Bone marrow (tissue), 2 donors: ENCODE measurements around the gene HSPA4L.
A peak's percentile ranks its signal among the peaks of the same experiment; 100 is the strongest.

Experiments used
- DNase-seq, 2 donors: peaks; one replicate each; lab custom pipeline; 2025; lab: John Stamatoyannopoulos, UW

Gene HSPA4L

GRCh38 chr4:127782275-127783025, at the start of gene HSPA4L:
Gene HSPA4L (plus strand): TSS chr4:127782322. CDS start chr4:127782551, 229 bp downstream.
- peak in 1 of 2 donors; percentile 64 for DNase-seq

- DNase-seq, result peak in 1 of 2 donors; percentile 4
Measured at GRCh38 chr4:127732623-127733328, 49.3 kb upstream of the HSPA4L start.

GRCh38 chr4:127734976-127735375, 47.1 kb upstream of the HSPA4L start:
- no peak for DNase-seq

DNA sequence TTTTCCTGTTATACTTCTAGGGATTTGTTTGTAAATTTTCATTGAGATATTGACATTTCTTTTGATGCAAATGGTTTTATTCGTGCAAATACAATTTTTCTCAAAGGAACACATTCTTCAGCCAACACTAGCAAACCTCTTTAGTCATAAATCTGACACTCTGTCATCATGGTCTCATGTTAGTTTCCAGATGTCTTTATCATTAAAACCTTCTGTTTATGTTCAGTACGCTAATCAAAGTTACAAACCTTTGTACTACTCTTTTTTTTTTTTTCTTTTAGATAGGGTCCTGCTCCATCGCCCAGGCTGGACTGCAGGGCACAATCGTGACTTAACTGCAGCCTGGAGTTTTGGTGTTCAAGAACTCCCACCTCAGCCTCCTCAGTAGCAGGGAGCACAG, 44.8 kb upstream of the HSPA4L start:
- no peak for DNase-seq

- DNase-seq, result no peak
Measured at GRCh38 chr4:127741247-127741646, 40.9 kb upstream of the HSPA4L start.

DNA sequence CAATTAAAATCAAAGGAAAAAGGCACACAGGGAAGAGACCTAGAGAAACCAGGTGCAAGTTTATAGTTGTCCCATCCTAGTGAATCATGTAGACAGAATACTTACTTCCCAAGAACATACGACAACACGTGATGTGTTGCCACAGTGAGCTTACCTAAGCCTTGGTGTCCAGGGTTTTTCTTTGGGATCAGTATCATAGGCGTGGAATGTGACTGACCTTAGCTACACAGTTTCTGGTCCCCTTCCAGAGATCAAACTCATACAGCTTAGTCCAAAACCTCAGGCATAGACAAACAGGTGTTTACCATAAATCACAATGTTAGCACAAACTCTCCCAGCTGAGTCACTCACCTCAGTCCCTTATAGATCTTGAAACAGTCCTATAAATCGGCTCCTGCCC, 34.2 kb upstream of the HSPA4L start:
- no peak for DNase-seq

GRCh38 chr4:127748957-127749356, 33.2 kb upstream of the HSPA4L start:
- no peak for DNase-seq

- no peak for DNase-seq
Measured at GRCh38 chr4:127756906-127757305, 25.2 kb upstream of the HSPA4L start.

DNA sequence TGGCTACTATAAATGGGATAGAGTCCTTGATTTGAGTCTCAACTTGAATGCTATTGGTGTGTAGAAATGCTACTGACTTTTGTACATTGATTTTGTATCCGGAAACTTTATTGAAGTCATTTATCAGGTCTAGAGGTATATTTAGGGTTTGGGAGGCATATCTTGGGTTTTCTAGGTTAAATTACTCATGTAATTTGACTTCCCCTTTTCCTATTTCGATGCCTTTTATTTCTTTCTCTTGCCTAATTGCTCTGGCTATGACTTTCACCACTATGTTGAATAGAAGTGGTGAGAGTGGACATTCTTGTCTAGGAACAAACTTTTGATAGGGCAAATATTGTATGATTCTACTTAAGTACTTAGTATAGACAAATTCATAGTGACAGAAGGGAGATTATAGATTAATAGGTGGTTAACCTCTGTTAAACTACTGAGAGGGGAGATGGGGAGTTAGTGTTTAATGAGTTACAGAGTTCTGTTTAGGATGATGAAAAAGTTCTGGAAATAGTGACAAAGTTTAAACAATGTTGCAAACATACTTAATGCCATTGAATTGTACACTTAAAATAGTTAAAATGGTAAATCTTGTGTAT, 22.8 kb upstream of the HSPA4L start:
- DNase-seq, result no peak

- no peak for DNase-seq
Measured at GRCh38 chr4:127759893-127760292, 22.2 kb upstream of the HSPA4L start.

DNA sequence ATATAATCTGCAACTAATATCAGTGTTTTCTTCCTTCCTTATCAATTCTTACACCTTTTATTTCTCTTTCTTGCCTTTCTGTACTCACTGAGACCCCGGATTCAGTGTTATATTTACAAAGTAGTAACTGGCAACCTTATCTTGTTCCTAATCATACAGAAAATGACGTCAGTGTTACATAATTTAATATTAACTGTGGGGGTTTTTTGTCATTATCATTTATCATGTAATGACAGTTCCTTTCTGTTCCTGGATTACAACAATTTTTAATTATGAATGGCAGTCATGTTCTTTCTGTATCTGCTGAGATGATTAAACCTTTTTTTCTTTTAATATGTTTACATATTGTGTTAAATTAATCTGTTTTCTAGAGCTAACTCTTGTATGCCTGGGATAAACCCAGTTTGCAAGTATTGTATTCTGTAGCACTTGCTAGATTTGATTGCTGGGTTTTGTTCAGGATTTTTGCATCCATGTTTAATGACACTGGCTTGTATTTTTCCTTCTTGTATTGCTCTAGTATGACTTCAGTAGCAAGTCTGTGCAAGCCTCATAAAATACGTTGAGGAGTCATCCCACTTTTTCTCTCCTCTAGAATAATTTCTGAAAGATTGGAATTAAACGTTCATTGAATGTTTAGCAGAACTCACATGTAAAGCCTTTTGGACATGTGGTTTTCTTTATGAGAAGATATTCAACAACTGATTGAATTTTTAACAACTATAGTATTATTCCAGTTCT, 10.4 kb upstream of the HSPA4L start:
- DNase-seq, result no peak

DNA sequence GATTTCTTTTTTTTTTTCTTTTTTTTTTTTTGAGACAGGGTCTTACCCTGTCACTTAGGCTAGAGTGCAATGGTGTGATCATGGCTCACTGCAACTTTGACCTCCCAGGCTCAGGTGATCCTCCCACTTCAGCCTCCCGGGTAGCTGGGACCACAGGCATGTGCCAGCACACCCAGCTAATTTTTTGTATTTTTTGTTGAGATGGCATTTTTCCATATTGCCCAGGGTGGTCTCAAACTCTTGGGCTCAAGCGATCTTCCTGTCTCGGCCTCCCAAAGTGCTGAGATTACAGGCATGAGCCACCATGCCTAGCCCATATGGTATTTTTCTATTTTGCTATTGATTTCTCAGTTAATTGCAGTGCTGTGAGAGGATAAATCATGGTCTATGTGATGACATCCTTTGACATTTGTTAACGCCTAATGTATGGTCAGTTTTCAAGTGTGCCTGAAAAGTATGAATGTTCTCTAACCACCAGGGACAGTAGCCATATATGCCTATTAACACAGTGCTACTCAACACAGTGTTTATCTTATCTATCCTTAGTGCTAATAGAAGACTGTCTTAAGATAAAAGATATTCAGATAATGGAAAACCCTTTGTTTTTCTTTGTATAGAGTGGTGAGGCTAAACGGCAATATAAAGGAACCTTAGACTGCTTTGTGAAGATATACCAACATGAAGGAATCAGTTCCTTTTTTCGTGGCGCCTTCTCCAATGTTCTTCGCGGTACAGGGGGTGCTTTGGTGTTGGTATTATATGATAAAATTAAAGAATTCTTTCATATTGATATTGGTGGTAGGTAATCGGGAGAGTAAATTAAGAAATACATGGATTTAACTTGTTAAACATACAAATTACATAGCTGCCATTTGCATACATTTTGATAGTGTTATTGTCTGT, 9.1 kb upstream of the HSPA4L start:
- DNase-seq, result no peak

GRCh38 chr4:127775843-127776242, 6.3 kb upstream of the HSPA4L start:
- no peak for DNase-seq

- DNase-seq, result no peak
Measured at GRCh38 chr4:127776620-127777019, 5.5 kb upstream of the HSPA4L start.

DNA sequence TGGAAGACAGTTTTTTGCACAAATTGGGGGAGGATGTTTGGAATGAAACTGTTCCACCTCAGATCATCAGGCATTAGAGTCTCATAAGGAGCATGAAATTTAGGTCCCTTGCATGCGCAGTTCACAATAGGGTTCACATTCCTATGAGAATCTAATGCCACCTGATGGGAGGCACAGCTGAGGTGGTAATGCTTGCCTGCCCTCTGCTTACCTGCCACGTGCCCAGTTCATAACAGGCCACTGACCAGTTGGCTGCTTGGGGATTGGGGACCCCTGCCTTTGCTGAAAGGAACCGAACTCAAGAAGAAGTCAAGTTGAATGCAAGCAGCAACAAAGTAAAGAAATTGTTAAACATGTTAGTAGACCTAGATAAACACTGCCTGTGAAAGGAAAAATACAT, 4.6 kb upstream of the HSPA4L start:
- no peak for DNase-seq

GRCh38 chr4:127778102-127778501, 4.0 kb upstream of the HSPA4L start:
- DNase-seq, result no peak

- no peak for DNase-seq
Measured at GRCh38 chr4:127780598-127780997, 1.5 kb upstream of the HSPA4L start.

GRCh38 chr4:127781300-127782024, 660 bp upstream of the HSPA4L start:
- DNase-seq, result no peak

DNA sequence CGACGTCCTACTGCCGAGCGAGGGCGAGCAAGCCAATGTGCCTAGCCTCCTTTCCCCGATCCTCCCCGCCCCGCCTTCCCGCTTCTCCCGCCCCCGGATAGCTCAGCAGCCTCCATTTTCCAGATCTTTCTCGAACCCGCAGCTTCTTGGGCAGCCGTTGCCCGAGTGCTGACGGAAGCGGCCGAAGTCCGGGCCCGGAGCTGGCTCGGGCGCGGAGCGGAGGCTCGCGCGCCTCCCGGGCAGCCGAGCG, 172 bp upstream of the HSPA4L start:
- peak in 1 of 2 donors; percentile 64 for DNase-seq

DNA sequence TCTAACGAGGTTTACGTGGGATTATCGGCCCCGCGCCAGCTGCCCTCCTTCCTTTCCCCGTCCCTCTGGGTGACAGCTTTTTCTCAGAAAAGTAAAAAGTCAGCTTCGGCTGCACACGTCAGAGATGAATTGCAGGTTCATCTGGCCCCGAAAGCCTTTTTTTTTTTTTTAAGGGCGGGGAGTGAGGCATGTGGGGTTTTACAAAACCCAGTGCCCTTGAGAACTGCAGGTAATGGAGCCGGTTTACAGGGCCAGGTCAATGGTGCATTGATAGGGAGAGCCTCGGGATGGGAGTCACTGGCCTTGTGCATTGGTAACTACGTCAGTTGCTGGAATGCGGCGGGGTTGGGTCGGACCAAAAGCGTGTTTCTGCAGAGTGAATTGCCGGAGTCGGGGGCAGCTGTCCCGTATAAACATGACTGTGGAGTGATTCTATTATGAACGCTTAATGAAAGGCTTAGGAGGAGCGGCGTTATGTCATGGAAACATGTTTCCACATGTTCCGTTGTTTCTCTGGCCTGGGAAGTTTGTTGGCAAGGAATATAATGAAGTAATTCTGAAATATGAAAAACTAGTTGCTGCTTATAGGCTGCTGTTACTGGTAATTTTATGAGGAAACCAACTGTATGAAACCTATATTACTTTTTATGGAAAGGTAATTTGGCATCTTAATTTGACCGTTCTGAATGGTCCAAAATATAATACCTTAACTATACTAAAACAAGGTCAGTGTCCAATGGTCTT, 1.1 kb downstream of the HSPA4L start:
- no peak for DNase-seq
